HG03103 (cell line): ENCODE data around the gene FGF2.
"Not testable (repeated sequence)": the region's sequence is repeated elsewhere in the genome, so short reads cannot be mapped to it uniquely, and the experiment has no call there.

Source experiments
- ATAC-seq: cut with Tn5 transposase; IDR thresholded peaks from one replicate; pipeline ENCODE4 v1.9.1; 2021; ENCODE audit warnings: low read depth; ENCODE audit not compliant: unreplicated experiment

FGF2 gene

GRCh38 chr4:122811781-122812180, 14.8 kb upstream of the FGF2 start:
- ATAC-seq, result not testable (repeated sequence)

- ATAC-seq, result not testable (repeated sequence)
Measured at GRCh38 chr4:122812823-122813222, 13.8 kb upstream of the FGF2 start.

- peak; percentile 97 for ATAC-seq
Measured at GRCh38 chr4:122814426-122814825, 12.2 kb upstream of the FGF2 start.

GRCh38 chr4:122815248-122815647, 11.4 kb upstream of the FGF2 start:
- ATAC-seq, result no peak

- no peak for ATAC-seq
Measured at GRCh38 chr4:122816476-122816875, 10.2 kb upstream of the FGF2 start.

- ATAC-seq, result no peak
Measured at GRCh38 chr4:122819708-122820449, 6.8 kb upstream of the FGF2 start.

- no peak for ATAC-seq
Measured at GRCh38 chr4:122821092-122821491, 5.5 kb upstream of the FGF2 start.

GRCh38 chr4:122822466-122822865, 4.2 kb upstream of the FGF2 start:
- no peak for ATAC-seq

- no peak for ATAC-seq
Measured at GRCh38 chr4:122823476-122823875, 3.2 kb upstream of the FGF2 start.

GRCh38 chr4:122824616-122825015, 2.0 kb upstream of the FGF2 start:
- no peak for ATAC-seq

GRCh38 chr4:122826079-122826527, 528 bp upstream of the FGF2 start:
- ATAC-seq, result no peak

GRCh38 chr4:122827258-122827878, 737 bp downstream of the FGF2 start:
- peak; percentile 45 for ATAC-seq

- peak; percentile 82 for ATAC-seq
Measured at GRCh38 chr4:122827879-122828601, 1.4 kb downstream of the FGF2 start.

- ATAC-seq, result no peak
Measured at GRCh38 chr4:122830426-122831095, 3.9 kb downstream of the FGF2 start.

- no peak for ATAC-seq
Measured at GRCh38 chr4:122831515-122832196, 5.0 kb downstream of the FGF2 start.

GRCh38 chr4:122832732-122833131, 6.1 kb downstream of the FGF2 start:
- no peak for ATAC-seq

GRCh38 chr4:122833999-122834398, 7.4 kb downstream of the FGF2 start:
- ATAC-seq, result no peak

- ATAC-seq, result no peak
Measured at GRCh38 chr4:122836941-122837340, 10.3 kb downstream of the FGF2 start.

GRCh38 chr4:122838034-122838433, 11.4 kb downstream of the FGF2 start:
- no peak for ATAC-seq

GRCh38 chr4:122842392-122842791, 15.8 kb downstream of the FGF2 start:
- no peak for ATAC-seq
